ENCODE data around the gene EVI2A.

DNA sequence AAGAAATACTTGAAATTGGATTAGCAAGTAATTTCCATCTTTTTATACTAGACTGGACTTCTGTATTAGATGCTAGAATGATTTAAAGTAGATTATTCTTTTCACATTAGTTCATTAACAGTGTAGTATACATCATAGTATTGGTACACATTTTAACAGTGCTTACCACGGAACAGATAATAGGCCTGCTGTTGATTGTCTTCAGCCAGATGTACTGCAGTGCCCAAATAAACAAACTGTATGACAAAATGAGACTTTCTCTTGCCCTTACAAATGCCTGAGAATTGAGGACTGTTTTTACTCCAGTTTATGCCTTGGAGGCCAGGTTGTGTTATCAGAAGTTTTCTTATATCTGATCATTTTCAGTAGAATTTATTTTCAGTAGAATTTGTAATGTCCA, 631 bp downstream of the EVI2A start:
- TF ChIP-seq CTCF (IDR thresholded peaks at IDR 0.05; ENCODE audit: insufficient read depth, low read length) (no peak), REST (IDR thresholded peaks at IDR 0.05; ENCODE audit: insufficient replicate concordance, low read depth) (no peak)
